Hindlimb muscle (tissue), 1 donor: ENCODE results near the gene TMIE. TPM values are rescaled to one million over a fixed set of nuclear protein-coding genes. Genes with fewer than 3 reads are reported as not detected.
A peak's percentile ranks its signal among the peaks of the same experiment; 100 is the strongest.
"Not testable (repeated sequence)": the region's sequence is repeated elsewhere in the genome, so short reads cannot be mapped to it uniquely, and the experiment has no call there.

ENCODE experiments used
- DNase-seq: peaks from one replicate; pipeline ENCODE4 v3.0.0-alpha.2; 2013
- polyA plus RNA-seq: library from polyadenylated mRNA; unstranded; fragments of 120-200 nt; gene quantifications from one replicate; pipeline ENCODE4 v1.2.1, GENCODE V29; 2013; ENCODE audit not compliant: insufficient read length

The TMIE gene
- polyA plus RNA-seq, 1 donor = 0.63 TPM

- no peak for DNase-seq
Measured at GRCh38 chr3:46685446-46685845, 15.7 kb upstream of the TMIE start.

- no peak for DNase-seq
Measured at GRCh38 chr3:46690798-46691197, 10.4 kb upstream of the TMIE start.

- no peak for DNase-seq
Measured at GRCh38 chr3:46692566-46692990, 8.6 kb upstream of the TMIE start.

- no peak for DNase-seq
Measured at GRCh38 chr3:46693038-46693891, 7.9 kb upstream of the TMIE start, which contains the start of gene ALS2CL. ALS2CL (minus strand) TSS chr3:46693679; CDS start chr3:46689440, 4,239 bp downstream.

GRCh38 chr3:46693892-46694226 is 7.3 kb upstream of the TMIE start:
- DNase-seq = no peak

- no peak for DNase-seq
Measured at GRCh38 chr3:46694520-46694919, 6.7 kb upstream of the TMIE start.

GRCh38 chr3:46695177-46695961 is 5.8 kb upstream of the TMIE start:
- peak; percentile 54 for DNase-seq

- no peak for DNase-seq
Measured at GRCh38 chr3:46695962-46696894, 5.0 kb upstream of the TMIE start.

GRCh38 chr3:46699676-46700523 is 1.3 kb upstream of the TMIE start:
- no peak for DNase-seq

GRCh38 chr3:46700772-46701171 is 420 bp upstream of the TMIE start:
- DNase-seq = no peak

- DNase-seq = no peak
Measured at GRCh38 chr3:46702246-46703012, 1.2 kb downstream of the TMIE start.

GRCh38 chr3:46703013-46703520 is 1.9 kb downstream of the TMIE start:
- DNase-seq = no peak

- DNase-seq = not testable (repeated sequence)
Measured at GRCh38 chr3:46704346-46704745, 3.2 kb downstream of the TMIE start.

- DNase-seq = peak; percentile 77
Measured at GRCh38 chr3:46705022-46705530, 3.9 kb downstream of the TMIE start.

GRCh38 chr3:46705751-46706552 is 4.8 kb downstream of the TMIE start:
- DNase-seq = no peak

GRCh38 chr3:46706771-46707582 is 5.8 kb downstream of the TMIE start:
- no peak for DNase-seq

- DNase-seq = no peak
Measured at GRCh38 chr3:46707601-46708011, 6.4 kb downstream of the TMIE start.

- no peak for DNase-seq
Measured at GRCh38 chr3:46708401-46709156, 7.4 kb downstream of the TMIE start.
